SK-N-SH (cell line): Measurements from ENCODE around the gene RBM20.

Source experiments
- CTCF ChIP-seq: fragments of 200-600 bp; sonication (generic); IDR thresholded peaks from 2 replicates; pipeline ENCODE4 v1.6.1; 2017; ENCODE audit warnings: antibody characterized with exemption, mild to moderate bottlenecking, moderate library complexity
- EP300 ChIP-seq, 2 experiments: IDR thresholded peaks; 2 replicates each; pipeline versions ENCODE4 v1.4.0 to v1.6.1; 2012; ENCODE audit warnings: borderline replicate concordance in 1 of 2, low read depth in 1 of 2, low read length in 1 of 2
- EZH2phosphoT487 ChIP-seq: fragments of 200-600 bp; sonication (generic); IDR thresholded peaks from 2 replicates; pipeline ENCODE4 v1.6.1; 2017; ENCODE audit warnings: low read depth, mixed run types, mild to moderate bottlenecking, antibody characterized with exemption, moderate library complexity, borderline replicate concordance
- GABPA ChIP-seq: IDR thresholded peaks from 2 replicates; pipeline ENCODE4 v1.4.0; 2012; ENCODE audit warnings: low read depth, mild to moderate bottlenecking
- MEF2A ChIP-seq: IDR thresholded peaks from 2 replicates; pipeline ENCODE4 v1.4.0; 2012; ENCODE audit warnings: low read depth, borderline replicate concordance
- NFIC ChIP-seq: IDR thresholded peaks from 2 replicates; pipeline ENCODE4 v1.4.0; 2012; ENCODE audit warnings: borderline replicate concordance
- POLR2AphosphoS5 ChIP-seq: IDR thresholded peaks from 2 replicates; pipeline ENCODE4 v1.6.1; 2012; ENCODE audit warnings: low read depth, low read length
- RAD21 ChIP-seq: IDR thresholded peaks from 2 replicates; pipeline ENCODE4 v1.6.1; 2012; ENCODE audit warnings: mild to moderate bottlenecking, low read length
- TAF1 ChIP-seq: IDR thresholded peaks from 2 replicates; pipeline ENCODE4 v1.6.1; 2012; ENCODE audit warnings: low read depth, mild to moderate bottlenecking, low read length, moderate library complexity, borderline replicate concordance
- TCF12 ChIP-seq: IDR thresholded peaks from 2 replicates; pipeline ENCODE4 v1.4.0; 2012
- USF1 ChIP-seq: IDR thresholded peaks from 2 replicates; pipeline ENCODE4 v1.4.0; 2012; ENCODE audit warnings: low read depth, borderline replicate concordance
- TF ChIP-seq, protein P1 (sequence below): IDR thresholded peaks from 2 replicates; pipeline ENCODE4 v1.4.0; 2012; ENCODE audit warnings: low read depth
- TF ChIP-seq, protein P2 (sequence below): IDR thresholded peaks from 2 replicates; pipeline ENCODE4 v1.6.1; 2012; ENCODE audit warnings: mild to moderate bottlenecking, low read depth, low read length, moderate library complexity

DNA sequence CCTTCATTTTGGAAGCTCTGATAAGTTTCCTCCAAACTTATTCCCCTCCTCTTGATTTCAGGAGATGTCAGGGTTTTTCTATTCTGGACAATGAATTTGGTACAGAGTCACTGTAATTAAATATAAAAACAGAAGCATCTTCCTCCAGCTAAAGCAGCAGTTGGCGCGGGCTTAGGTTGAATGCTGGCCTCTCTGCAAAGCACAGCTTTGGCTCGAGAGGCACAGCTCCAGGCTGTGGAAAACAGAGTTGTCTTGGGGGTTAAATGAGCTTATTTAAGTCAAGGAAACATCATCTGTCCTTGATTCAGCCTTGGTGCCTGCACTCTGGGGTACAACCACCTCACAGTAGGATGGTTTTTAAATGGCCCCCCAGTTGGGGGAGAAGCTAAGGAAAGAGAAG is 192.6 kb downstream of the RBM20 start:
- TF ChIP-seq TCF12 (no peak), NFIC (no peak), RAD21 (no peak), CTCF (no peak), USF1 (no peak), POLR2AphosphoS5 (no peak), GABPA (no peak), EZH2phosphoT487 (no peak), EP300 (IDR thresholded peaks at IDR 0.05; ENCODE audit: borderline replicate concordance in 1 of 2, low read depth in 1 of 2, low read length in 1 of 2) (no peak), TAF1 (no peak), MEF2A (no peak)
- TF ChIP-seq, protein P1, sequence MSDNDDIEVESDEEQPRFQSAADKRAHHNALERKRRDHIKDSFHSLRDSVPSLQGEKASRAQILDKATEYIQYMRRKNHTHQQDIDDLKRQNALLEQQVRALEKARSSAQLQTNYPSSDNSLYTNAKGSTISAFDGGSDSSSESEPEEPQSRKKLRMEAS: no peak
- TF ChIP-seq, protein P2, sequence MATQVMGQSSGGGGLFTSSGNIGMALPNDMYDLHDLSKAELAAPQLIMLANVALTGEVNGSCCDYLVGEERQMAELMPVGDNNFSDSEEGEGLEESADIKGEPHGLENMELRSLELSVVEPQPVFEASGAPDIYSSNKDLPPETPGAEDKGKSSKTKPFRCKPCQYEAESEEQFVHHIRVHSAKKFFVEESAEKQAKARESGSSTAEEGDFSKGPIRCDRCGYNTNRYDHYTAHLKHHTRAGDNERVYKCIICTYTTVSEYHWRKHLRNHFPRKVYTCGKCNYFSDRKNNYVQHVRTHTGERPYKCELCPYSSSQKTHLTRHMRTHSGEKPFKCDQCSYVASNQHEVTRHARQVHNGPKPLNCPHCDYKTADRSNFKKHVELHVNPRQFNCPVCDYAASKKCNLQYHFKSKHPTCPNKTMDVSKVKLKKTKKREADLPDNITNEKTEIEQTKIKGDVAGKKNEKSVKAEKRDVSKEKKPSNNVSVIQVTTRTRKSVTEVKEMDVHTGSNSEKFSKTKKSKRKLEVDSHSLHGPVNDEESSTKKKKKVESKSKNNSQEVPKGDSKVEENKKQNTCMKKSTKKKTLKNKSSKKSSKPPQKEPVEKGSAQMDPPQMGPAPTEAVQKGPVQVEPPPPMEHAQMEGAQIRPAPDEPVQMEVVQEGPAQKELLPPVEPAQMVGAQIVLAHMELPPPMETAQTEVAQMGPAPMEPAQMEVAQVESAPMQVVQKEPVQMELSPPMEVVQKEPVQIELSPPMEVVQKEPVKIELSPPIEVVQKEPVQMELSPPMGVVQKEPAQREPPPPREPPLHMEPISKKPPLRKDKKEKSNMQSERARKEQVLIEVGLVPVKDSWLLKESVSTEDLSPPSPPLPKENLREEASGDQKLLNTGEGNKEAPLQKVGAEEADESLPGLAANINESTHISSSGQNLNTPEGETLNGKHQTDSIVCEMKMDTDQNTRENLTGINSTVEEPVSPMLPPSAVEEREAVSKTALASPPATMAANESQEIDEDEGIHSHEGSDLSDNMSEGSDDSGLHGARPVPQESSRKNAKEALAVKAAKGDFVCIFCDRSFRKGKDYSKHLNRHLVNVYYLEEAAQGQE: no peak
